OCI-LY7 (cell line): ENCODE measurements around the gene RIMS3. TPM values are rescaled to one million over a fixed set of nuclear protein-coding genes. Genes with fewer than 3 reads are reported as not detected.

Source experiments
- Bru-seq: library from RNA; stranded (reverse); fragments of 400-500 nt; gene quantifications from one replicate; lab custom pipeline; 2021; lab: Mats Ljungman, UMichigan
- BruChase-seq, 2 experiments: library from RNA; stranded (reverse); fragments of 400-500 nt; gene quantifications; one replicate each; lab custom pipeline; 2021; lab: Mats Ljungman, UMichigan
- BruUV-seq: library from RNA; stranded (reverse); fragments of 400-500 nt; replicated peaks from 2 replicates; lab custom pipeline; 2021; lab: Mats Ljungman, UMichigan
- CTCF ChIA-PET: fragments of 300-600 bp; sonication (Branson Sonifier 250); formaldehyde crosslinking; loops from one replicate; lab custom pipeline; 2022; ENCODE audit warnings: antibody characterized with exemption; ENCODE audit not compliant: unreplicated experiment; lab: Charles Lee
- POLR2A ChIA-PET: fragments of 300-600 bp; sonication (Branson Sonifier 250); formaldehyde crosslinking; loops from one replicate; lab custom pipeline; 2022; ENCODE audit warnings: antibody characterized with exemption; lab: Charles Lee
- DNase-seq: peaks from one replicate; pipeline ENCODE4 v3.0.0-alpha.2; 2015; ENCODE audit warnings: low spot score
- H2AFZ ChIP-seq: fragments of 200-600 bp; sonication (generic), shearing (Covaris generic); 2 replicates; pipeline ENCODE4 v1.6.1; 2014; ENCODE audit warnings: mild to moderate bottlenecking, antibody characterized with exemption, low read length, moderate library complexity
- H3K27ac ChIP-seq: fragments of 200-600 bp; sonication (generic); 2 replicates; pipeline ENCODE4 v1.5.1; 2014; ENCODE audit warnings: mixed run types, low read depth, mild to moderate bottlenecking, moderate library complexity, low read length, inconsistent platforms; ENCODE audit not compliant: poor library complexity, severe bottlenecking
- H3K36me3 ChIP-seq: fragments of 200-600 bp; sonication (generic); 2 replicates; pipeline ENCODE4 v1.6.1; 2014; ENCODE audit warnings: mild to moderate bottlenecking, antibody characterized with exemption, low read length, moderate library complexity, mixed read lengths; ENCODE audit not compliant: insufficient read depth
- H3K4me1 ChIP-seq: fragments of 200-600 bp; sonication (generic); 2 replicates; pipeline ENCODE4 v1.5.1; 2014; ENCODE audit warnings: mild to moderate bottlenecking, low read length; ENCODE audit not compliant: insufficient read depth, poor library complexity, severe bottlenecking
- H3K4me2 ChIP-seq: fragments of 200-600 bp; sonication (generic); 2 replicates; pipeline ENCODE4 v1.6.1; 2014; ENCODE audit warnings: mild to moderate bottlenecking, low read length
- H3K4me3 ChIP-seq: fragments of 200-600 bp; sonication (generic); 2 replicates; pipeline ENCODE4 v1.5.1; 2014; ENCODE audit warnings: mild to moderate bottlenecking, low read depth, low read length; ENCODE audit not compliant: poor library complexity, severe bottlenecking
- H3K79me2 ChIP-seq: fragments of 200-600 bp; sonication (generic); 2 replicates; pipeline ENCODE4 v1.6.1; 2016; ENCODE audit warnings: low read depth, mild to moderate bottlenecking, low read length, moderate library complexity, mixed read lengths; ENCODE audit not compliant: insufficient read depth
- H3K9me2 ChIP-seq: fragments of 200-600 bp; sonication (generic); 2 replicates; pipeline ENCODE4 v1.6.1; 2016; ENCODE audit warnings: mild to moderate bottlenecking, low read length, mixed read lengths; ENCODE audit not compliant: insufficient read depth
- H3K9me3 ChIP-seq: fragments of 200-600 bp; sonication (generic); 2 replicates; pipeline ENCODE4 v1.6.1; 2014; ENCODE audit warnings: mild to moderate bottlenecking, mixed run types, low read length, mixed read lengths
- H4K20me1 ChIP-seq: fragments of 200-600 bp; sonication (generic); 2 replicates; pipeline ENCODE4 v1.6.1; 2014; ENCODE audit warnings: mild to moderate bottlenecking, antibody characterized with exemption, low read length, moderate library complexity, mixed read lengths; ENCODE audit not compliant: insufficient read depth
- CTCF ChIP-seq: fragments of 200-600 bp; sonication (generic); conservative IDR thresholded peaks from 2 replicates; pipeline ENCODE4 v1.5.1; 2014; ENCODE audit warnings: mild to moderate bottlenecking, antibody characterized with exemption, low read length, moderate library complexity, mixed read lengths
- EZH2phosphoT487 ChIP-seq: fragments of 200-600 bp; sonication (generic); IDR thresholded peaks from 2 replicates; pipeline ENCODE4 v1.6.1; 2018; ENCODE audit warnings: low read depth, borderline replicate concordance, mild to moderate bottlenecking, mixed run types, antibody characterized with exemption, low read length, moderate library complexity, mixed read lengths
- intact Hi-C: fragments of 100-400 bp; cut with micrococcal nuclease; formaldehyde crosslinking; loops from one replicate; pipeline ENCODE4 v1.10.0; 2022; ENCODE audit not compliant: unreplicated experiment
- long read RNA-seq: library from polyadenylated mRNA; stranded (forward); transcript quantifications from one replicate; pipeline ENCODE4 v2.0.0, GENCODE V29; 2022
- total RNA-seq, 2 experiments: library from RNA; depleted of rRNA in 1 of 2; stranded (reverse); fragments of >200 nt in 1 of 2; shearing (Covaris generic) in 1 of 2; gene quantifications; 2 replicates each; pipeline ENCODE4 v1.2.3, GENCODE V29; 2014 to 2022

Gene RIMS3
- 79.5 and 89.3 TPM in 2 replicates for total RNA-seq (2014; rRNA removed; shearing (Covaris generic))
- 80.3 and 106 TPM in 2 replicates for total RNA-seq (2022)
- percentile 68 among the genes with signal in this experiment for Bru-seq, nascent RNA
- BruChase-seq, experiment 1, labeled RNA remaining after a 6-hour chase: percentile 92 among the genes with signal in this experiment
- percentile 81 among the genes with signal in this experiment for BruChase-seq, experiment 2, labeled RNA remaining after a 2-hour chase
- long read RNA-seq, full-length matches to known transcripts: 37 of 144 reads
- long read RNA-seq, partial matches to known transcripts: 16 of 144 reads
- long read RNA-seq, other reads (novel, unspliced or antisense): 91 of 144 reads

GRCh38 chr1:40665335-40666171 is at the start of gene RIMS3:
TSS of gene RIMS3 (minus strand) at chr1:40665682. CDS start at chr1:40641925, 23,757 bp downstream.
- Histone ChIP-seq H3K9me2 (no peaks in the 10 kb centered on the region), H4K20me1 (no peaks in the 10 kb centered on the region), H3K27ac (peak within 1 kb of the TSS; percentile 95), H3K4me1 (peaks cover 60% of the 10 kb centered on the region), H3K36me3 (peaks cover 11% of the 10 kb centered on the region), H3K4me2 (peak within 1 kb of the TSS; percentile 90), H3K4me3 (peak within 1 kb of the TSS; percentile 83), H2AFZ (peak within 1 kb of the TSS; percentile 62), H3K9me3 (no peaks in the 10 kb centered on the region), H3K79me2 (peaks cover 25% of the 10 kb centered on the region; the same call in 1 of the 2 replicates)
- TF ChIP-seq CTCF: peak; percentile 78
- TF ChIP-seq EZH2phosphoT487: no peak
- no TSS peak for BruUV-seq
- CTCF ChIA-PET: interaction anchor here (0.6 to 1.6 kb wide), 3 partner anchors 25 to 867 kb away, joined by 3 to 8 read pairs (median 8); no protein-coding TSS in a partner anchor
- POLR2A ChIA-PET: interaction anchor here (0.6 to 4.0 kb wide), 8 partner anchors 9 to 133 kb away, joined by 3 to 22 read pairs (median 4); partner anchors contain the start of gene NFYC
- DNase-seq: peak; percentile 85
- intact Hi-C loops: no loop called here

- Histone ChIP-seq H3K9me3 (no peaks in the 10 kb centered on the region), H3K36me3 (peaks cover 24% of the 10 kb centered on the region), H2AFZ (no peak overlapping the region), H3K9me2 (no peaks in the 10 kb centered on the region), H3K4me1 (peaks cover 42% of the 10 kb centered on the region), H3K4me2 (peak overlapping the region; percentile 90), H3K27ac (peak overlapping the region; percentile 86), H3K79me2 (peaks cover 95% of the 10 kb centered on the region), H4K20me1 (peaks cover 4% of the 10 kb centered on the region; the same call in 1 of the 2 replicates), H3K4me3 (peak overlapping the region; percentile 50)
- TF ChIP-seq EZH2phosphoT487 (no peak), CTCF (no peak)
- no TSS peak for BruUV-seq
- ChIA-PET CTCF (no interaction called here), POLR2A (interaction anchor here (0.7 to 15.4 kb wide), 7 partner anchors 9 to 323 kb away, joined by 3 to 168 read pairs (median 4); partner anchors contain the start of gene NFYC)
- intact Hi-C loops: loop anchor here (2.0 to 5.0 kb wide), 2 partner anchors 20 to 181 kb away; partner anchors contain the start of gene ZNF684
- peak; percentile 81 for DNase-seq
These were observed 47.5 kb upstream of the RIMS3 start for GRCh38 chr1:40712997-40713396.
